ENCODE measurements around the gene CDH4.

DNA sequence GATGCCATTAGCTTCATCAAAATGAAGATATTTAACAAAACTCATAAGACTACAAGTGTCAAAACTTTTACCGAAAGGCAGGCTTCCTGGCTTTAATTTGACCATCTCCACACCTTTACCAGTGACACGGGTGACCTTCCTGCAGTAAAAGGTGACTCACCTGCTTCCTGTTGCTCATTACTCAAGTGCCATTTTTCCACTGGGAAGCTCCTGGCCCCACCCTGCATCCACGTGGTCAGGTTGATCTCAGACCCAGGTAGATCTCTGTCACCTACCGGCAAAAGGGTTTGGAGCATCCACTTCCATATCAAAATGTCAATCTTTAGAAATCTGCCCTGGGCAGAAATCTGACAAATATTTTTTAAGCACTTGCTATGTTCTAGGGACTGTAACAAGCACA is 31.9 kb upstream of the CDH4 start:
- TF ChIP-seq, protein P1, sequence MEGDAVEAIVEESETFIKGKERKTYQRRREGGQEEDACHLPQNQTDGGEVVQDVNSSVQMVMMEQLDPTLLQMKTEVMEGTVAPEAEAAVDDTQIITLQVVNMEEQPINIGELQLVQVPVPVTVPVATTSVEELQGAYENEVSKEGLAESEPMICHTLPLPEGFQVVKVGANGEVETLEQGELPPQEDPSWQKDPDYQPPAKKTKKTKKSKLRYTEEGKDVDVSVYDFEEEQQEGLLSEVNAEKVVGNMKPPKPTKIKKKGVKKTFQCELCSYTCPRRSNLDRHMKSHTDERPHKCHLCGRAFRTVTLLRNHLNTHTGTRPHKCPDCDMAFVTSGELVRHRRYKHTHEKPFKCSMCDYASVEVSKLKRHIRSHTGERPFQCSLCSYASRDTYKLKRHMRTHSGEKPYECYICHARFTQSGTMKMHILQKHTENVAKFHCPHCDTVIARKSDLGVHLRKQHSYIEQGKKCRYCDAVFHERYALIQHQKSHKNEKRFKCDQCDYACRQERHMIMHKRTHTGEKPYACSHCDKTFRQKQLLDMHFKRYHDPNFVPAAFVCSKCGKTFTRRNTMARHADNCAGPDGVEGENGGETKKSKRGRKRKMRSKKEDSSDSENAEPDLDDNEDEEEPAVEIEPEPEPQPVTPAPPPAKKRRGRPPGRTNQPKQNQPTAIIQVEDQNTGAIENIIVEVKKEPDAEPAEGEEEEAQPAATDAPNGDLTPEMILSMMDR (IDR thresholded peaks at IDR 0.05) = no peak
- TF ChIP-seq POLR2AphosphoS5 (IDR thresholded peaks at IDR 0.05) (no peak), EP300 (IDR thresholded peaks at IDR 0.05) (no peak), POLR2A (IDR thresholded peaks at IDR 0.05) (no peak)

Measured in upper lobe of left lung (tissue), 4 donors.